Measurements from ENCODE around the gene WDR82. TPM values are rescaled to one million over a fixed set of nuclear protein-coding genes. Genes with fewer than 3 reads are reported as not detected.
A peak's percentile ranks its signal among the peaks of the same experiment; 100 is the strongest.

The WDR82 gene
- total and polyA plus RNA-seq, 9 of the 15 experiments (the other 6 are each of a cell fraction or from before 2014, with no cell fraction given): 6.4 to 62.9 (median 37.1) TPM

- no peak for TF ChIP-seq MCM3 (IDR thresholded peaks at IDR 0.05)
- TF ChIP-seq ZNF23 (CRISPR knock-in tag; IDR thresholded peaks at IDR 0.05): no peak
- peak; percentile 48; the same call in 1 of the 2 replicates for TF ChIP-seq TFAP4 (CRISPR knock-in tag; IDR thresholded peaks at IDR 0.05; ENCODE audit: borderline replicate concordance)
- TF ChIP-seq MBD2 (IDR thresholded peaks at IDR 0.05; ENCODE audit: borderline replicate concordance, low read depth): 0 out of 2 replicates have a peak, but pooled peaks have one; percentile 45
- TF ChIP-seq ZNF134 (CRISPR knock-in tag; conservative IDR thresholded peaks at IDR 0.05): no peak
- TF ChIP-seq SMARCE1 (IDR thresholded peaks at IDR 0.05): peak; percentile 61; the same call in 1 of the 2 replicates
- TF ChIP-seq FOSL1 (tag; conservative IDR thresholded peaks at IDR 0.05): peak; percentile 70
- TF ChIP-seq ARID2 (IDR thresholded peaks at IDR 0.05): no peak
- no peak for TF ChIP-seq USF2 (CRISPR knock-in tag; IDR thresholded peaks at IDR 0.05)
- peak; percentile 25; the same call in 1 of the 2 replicates for TF ChIP-seq NFRKB (IDR thresholded peaks at IDR 0.05; ENCODE audit: low read depth)
- peak; percentile 89 for TF ChIP-seq EGR1 (conservative IDR thresholded peaks at IDR 0.05)
- TF ChIP-seq MYC (IDR thresholded peaks at IDR 0.05; ENCODE audit: low read depth, low read length): peak; percentile 41
- no peak for TF ChIP-seq MYC (CRISPR knock-in tag; IDR thresholded peaks at IDR 0.05; ENCODE audit: borderline replicate concordance, low read depth)
- peak in 1 of 2 experiments; percentile 32; a peak in 2 of 4 replicates for TF ChIP-seq MLLT1 (IDR thresholded peaks at IDR 0.05)
- no peak for TF ChIP-seq TCF7 (IDR thresholded peaks at IDR 0.05; ENCODE audit: borderline replicate concordance)
- TF ChIP-seq ARID4B (CRISPR knock-in tag; IDR thresholded peaks at IDR 0.05): 0 out of 2 replicates have a peak, but pooled peaks have one; percentile 30
- no peak for TF ChIP-seq TCF7L2 (IDR thresholded peaks at IDR 0.05; ENCODE audit: low read depth, low read length)
- peak; percentile 35; the same call in 1 of the 2 replicates for TF ChIP-seq ZNF740 (CRISPR knock-in tag; IDR thresholded peaks at IDR 0.05)
- TF ChIP-seq ZNF740 (tag; IDR thresholded peaks at IDR 0.05): no peak
- no peak for TF ChIP-seq NCOA6 (IDR thresholded peaks at IDR 0.05)
- TF ChIP-seq ZNF384 (IDR thresholded peaks at IDR 0.05; ENCODE audit: low read depth, low read length): peak; percentile 81
- TF ChIP-seq HDAC2 (IDR thresholded peaks at IDR 0.05): peak; percentile 45; the same call in 1 of the 2 replicates
- TF ChIP-seq CC2D1A (IDR thresholded peaks at IDR 0.05): peak; percentile 84
Measured at GRCh38 chr3:52278510-52279069, at the start of gene WDR82 (continued).
